ENCODE data around the gene SKP2.

DNA sequence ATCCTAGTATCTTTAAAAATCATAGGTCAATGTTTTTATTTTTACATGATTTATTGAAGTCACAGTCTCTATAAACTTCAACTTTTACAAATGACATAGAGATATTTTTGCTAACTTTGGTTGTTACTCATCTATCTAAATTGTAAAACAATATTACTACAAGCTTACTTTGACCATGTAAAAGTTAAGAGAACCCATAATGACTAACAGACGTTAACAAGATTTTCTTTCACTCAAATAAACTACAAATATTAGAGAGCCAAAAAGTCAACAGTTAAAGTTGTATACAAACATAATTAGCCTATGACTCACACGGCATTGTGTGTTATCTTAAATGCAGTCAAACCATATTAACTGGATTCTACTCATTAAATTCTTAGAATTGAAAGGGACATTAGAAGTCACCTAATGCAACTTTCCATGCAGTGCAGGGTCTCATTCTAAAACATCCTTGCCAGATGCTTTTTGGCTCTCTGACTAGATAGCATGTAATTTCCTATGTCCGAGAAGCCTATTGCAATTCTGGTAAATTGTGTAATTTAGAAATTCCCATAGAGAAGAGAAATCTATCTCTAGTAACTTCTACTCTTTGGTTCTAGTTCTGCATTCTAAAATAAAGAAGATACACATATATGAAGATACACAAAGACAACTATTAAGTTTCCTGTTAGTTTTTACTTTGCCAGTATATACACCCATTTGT is 43.0 kb upstream of the SKP2 start:
- TF ChIP-seq YY1 (IDR thresholded peaks at IDR 0.05; ENCODE audit: insufficient read depth, insufficient read length) (no peak), ZNF274 (IDR thresholded peaks at IDR 0.05; ENCODE audit: low read depth, low read length) (no peak)

All from NT2/D1 (cell line).